Mammary epithelial cell (primary cell): ENCODE data around the gene SMAD2.

Source experiments
- CTCF ChIP-seq, 2 donors: IDR thresholded peaks in 1 of 2; conservative IDR thresholded peaks in 1 of 2; 2 replicates each; pipeline ENCODE4 v1.5.1; 2011 to 2012; ENCODE audit warnings: inconsistent platforms in 2 of 2, low read length in 2 of 2, mild to moderate bottlenecking in 2 of 2, control low read depth in 1 of 2, low read depth in 1 of 2; ENCODE audit not compliant: insufficient read depth in 1 of 2; ENCODE audit errors: extremely low read depth in 1 of 2
- EZH2 ChIP-seq: IDR thresholded peaks from 2 replicates; pipeline ENCODE4 v1.6.1; 2012; ENCODE audit warnings: low read length, inconsistent platforms, borderline replicate concordance

DNA sequence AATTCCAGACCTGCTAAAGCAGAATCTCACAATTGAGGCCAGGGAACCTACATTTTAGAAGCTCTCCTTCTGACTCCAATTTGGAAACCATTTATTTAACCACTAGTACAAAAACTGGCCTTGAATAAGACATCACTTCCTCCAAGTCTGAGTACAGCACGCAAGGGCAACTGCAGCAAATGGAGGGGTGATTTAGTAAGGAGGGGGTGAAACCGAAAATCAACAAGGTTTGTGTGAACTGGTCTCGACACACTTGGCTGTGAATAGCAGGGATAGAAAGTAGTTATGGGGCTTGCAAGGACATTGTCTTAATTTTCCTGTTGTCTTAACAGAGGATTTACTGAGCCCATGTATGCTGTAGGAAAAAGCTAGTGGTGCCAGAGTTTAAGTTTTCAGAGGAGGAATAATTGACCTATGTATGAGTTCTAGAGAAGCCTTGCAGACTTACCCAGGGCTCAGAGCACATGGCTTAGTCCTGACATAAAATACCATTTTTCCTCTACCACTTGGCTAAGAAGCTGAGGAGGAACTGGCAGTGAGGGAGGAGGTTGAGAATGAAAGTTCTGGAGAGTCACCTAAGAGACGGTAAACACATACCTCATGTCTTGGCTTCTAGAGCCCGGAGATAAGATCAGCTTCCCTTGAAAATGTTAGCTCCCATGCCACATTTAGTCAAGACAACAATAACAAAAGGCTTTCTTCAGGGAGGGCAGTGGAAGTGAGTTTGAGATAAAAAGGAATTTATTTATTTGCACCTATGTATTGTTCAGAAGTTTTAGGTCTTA is 114.8 kb downstream of the SMAD2 start:
- TF ChIP-seq CTCF (conservative IDR thresholded peaks at IDR 0.05 in 1 of 2, IDR thresholded peaks at IDR 0.05 in 1 of 2; ENCODE audit: extremely low read depth in 1 of 2, insufficient read depth in 1 of 2, low read depth in 1 of 2, low read length in 2 of 2), result no peak
- no peak for TF ChIP-seq EZH2
